GM23248 (cell line): ENCODE measurements around the gene HS3ST3B1. TPM values are rescaled to one million over a fixed set of nuclear protein-coding genes. Genes with fewer than 3 reads are reported as not detected.

Experiments used
- DNase-seq: peaks from one replicate; pipeline ENCODE4 v3.0.0-alpha.2; 2015
- H2AFZ ChIP-seq: fragments of 200-600 bp; sonication (generic); 2 replicates; pipeline ENCODE4 v1.6.1; 2016; ENCODE audit warnings: antibody characterized with exemption
- H3F3A ChIP-seq: fragments of 200-600 bp; sonication (generic); 2 replicates; pipeline ENCODE4 v1.6.1; 2016; ENCODE audit warnings: mild to moderate bottlenecking, antibody characterized with exemption, mixed run types; ENCODE audit not compliant: insufficient read depth
- H3K27ac ChIP-seq: fragments of 200-600 bp; sonication (generic); 2 replicates; pipeline ENCODE4 v1.5.1; 2016; ENCODE audit warnings: mild to moderate bottlenecking
- H3K27me3 ChIP-seq: fragments of 200-600 bp; sonication (generic); replicated peaks from 2 replicates; pipeline ENCODE4 v1.6.1; 2016; ENCODE audit warnings: mild to moderate bottlenecking; ENCODE audit not compliant: insufficient read depth
- H3K36me3 ChIP-seq: fragments of 200-600 bp; sonication (generic); 2 replicates; pipeline ENCODE4 v1.6.1; 2016; ENCODE audit warnings: low read depth, mild to moderate bottlenecking
- H3K4me1 ChIP-seq: fragments of 200-600 bp; sonication (generic); 2 replicates; pipeline ENCODE4 v1.6.1; 2016; ENCODE audit warnings: mild to moderate bottlenecking; ENCODE audit not compliant: insufficient read depth
- H3K4me2 ChIP-seq: fragments of 200-600 bp; sonication (generic); one replicate; pipeline ENCODE4 v1.6.1; 2016; ENCODE audit warnings: mild to moderate bottlenecking; ENCODE audit not compliant: unreplicated experiment
- H3K4me3 ChIP-seq: fragments of 200-600 bp; sonication (generic); 2 replicates; pipeline ENCODE4 v1.5.1; 2016; ENCODE audit warnings: mild to moderate bottlenecking
- H3K79me2 ChIP-seq: fragments of 200-600 bp; sonication (generic); 2 replicates; pipeline ENCODE4 v1.6.1; 2016; ENCODE audit warnings: mild to moderate bottlenecking; ENCODE audit not compliant: insufficient read depth
- H3K9ac ChIP-seq: fragments of 200-600 bp; sonication (generic); 2 replicates; pipeline ENCODE4 v1.6.1; 2016; ENCODE audit warnings: mild to moderate bottlenecking
- H3K9me2 ChIP-seq: fragments of 200-600 bp; sonication (generic); 2 replicates; pipeline ENCODE4 v1.6.1; 2016; ENCODE audit warnings: mixed run types, mild to moderate bottlenecking, moderate library complexity; ENCODE audit not compliant: insufficient read depth
- H3K9me3 ChIP-seq: fragments of 200-600 bp; sonication (generic); one replicate; pipeline ENCODE4 v1.6.1; 2017; ENCODE audit warnings: low read depth
- H4K20me1 ChIP-seq: fragments of 200-600 bp; sonication (generic); 2 replicates; pipeline ENCODE4 v1.6.0; 2016; ENCODE audit not compliant: insufficient read depth
- EZH2 ChIP-seq: fragments of 200-600 bp; sonication (generic); IDR thresholded peaks from 2 replicates; pipeline ENCODE4 v1.6.1; 2018; ENCODE audit warnings: antibody characterized with exemption, mild to moderate bottlenecking; ENCODE audit not compliant: insufficient read depth, poor library complexity, severe bottlenecking
- EZH2phosphoT487 ChIP-seq: fragments of 200-600 bp; sonication (generic); IDR thresholded peaks from 2 replicates; pipeline ENCODE4 v1.6.1; 2018; ENCODE audit warnings: antibody characterized with exemption, moderate library complexity, mild to moderate bottlenecking, low read depth; ENCODE audit not compliant: insufficient read depth
- WGBS, 2 experiments: methylation state at CpG; one replicate each; pipeline ENCODE4 v1.1.6; 2015 to 2017; ENCODE audit warnings: low lambda C conversion rate in 2 of 2, low coverage in 1 of 2; ENCODE audit errors: missing lambda C conversion rate in 2 of 2; 5-methylcytosine and 5-hydroxymethylcytosine counted together
- in situ Hi-C: fragments of 300-500 bp; cut with MboI; formaldehyde crosslinking; loops from 2 replicates; pipeline ENCODE4 v1.15.0; 2020
- polyA plus RNA-seq: library from polyadenylated mRNA; unstranded; fragments of >200 nt; fragmentation: Nextera tagmentation; extraction: Ambion mirVana; gene quantifications from 2 replicates; pipeline ENCODE4 v1.2.1, GENCODE V29; 2016
- total RNA-seq: library from RNA; depleted of rRNA; stranded (reverse); fragments of >200 nt; shearing (Covaris generic); gene quantifications from 2 replicates; pipeline ENCODE4 v1.2.3, GENCODE V29; 2014

The HS3ST3B1 gene
- total and polyA plus RNA-seq, 2 experiments from 2014 or later: 37.6 to 41.9 TPM

DNA sequence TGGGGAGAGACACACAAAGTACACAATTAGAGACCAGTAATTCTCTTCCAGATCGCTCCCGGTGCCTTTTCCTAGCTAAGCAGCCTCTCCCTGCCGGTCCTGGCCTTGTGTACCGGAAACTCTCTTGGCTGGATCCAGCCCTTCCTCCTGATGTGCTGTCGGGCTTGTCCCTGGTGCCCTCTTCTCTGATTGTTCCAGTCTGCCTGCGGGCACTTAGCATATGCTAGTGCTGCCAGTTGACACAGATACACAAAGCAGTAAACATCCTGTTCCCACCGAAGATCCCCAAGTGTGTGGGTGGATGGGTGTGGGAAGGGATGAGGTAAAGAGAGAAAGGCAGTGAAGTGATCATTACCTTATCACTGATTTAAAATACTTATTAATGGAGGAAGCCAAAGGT, 9.7 kb downstream of the HS3ST3B1 start:
- H2AFZ ChIP-seq: peak overlapping the region; percentile 25; the same call in 1 of the 2 replicates
- in situ Hi-C loops: loop anchor here (25.0 kb wide), 1 partner anchor 852 kb away; no protein-coding TSS in a partner anchor
- H3K27ac ChIP-seq: peak overlapping the region; percentile 82
- WGBS, 2 experiments: 25 to 36% methylated on average over 7 of the region's 7 CpGs
- H3K36me3 ChIP-seq: peaks cover 14% of the 10 kb centered on the region
- no peaks in the 10 kb centered on the region for H3K27me3 ChIP-seq
- H3K4me1 ChIP-seq: peaks cover 44% of the 10 kb centered on the region
- peaks cover 92% of the 10 kb centered on the region for H3K79me2 ChIP-seq
- no peaks in the 10 kb centered on the region; the same call in 1 of the 2 replicates for H4K20me1 ChIP-seq
- H3K4me3 ChIP-seq: peak overlapping the region; percentile 91
- H3K9me3 ChIP-seq: no peaks in the 10 kb centered on the region
- H3K9ac ChIP-seq: peak overlapping the region; percentile 81
- H3F3A ChIP-seq: peaks cover 63% of the 10 kb centered on the region
- H3K4me2 ChIP-seq: peak overlapping the region; percentile 98
- peak; percentile 60 for DNase-seq
- TF ChIP-seq EZH2: no peak
- no peak for TF ChIP-seq EZH2phosphoT487
- no peaks in the 10 kb centered on the region for H3K9me2 ChIP-seq

DNA sequence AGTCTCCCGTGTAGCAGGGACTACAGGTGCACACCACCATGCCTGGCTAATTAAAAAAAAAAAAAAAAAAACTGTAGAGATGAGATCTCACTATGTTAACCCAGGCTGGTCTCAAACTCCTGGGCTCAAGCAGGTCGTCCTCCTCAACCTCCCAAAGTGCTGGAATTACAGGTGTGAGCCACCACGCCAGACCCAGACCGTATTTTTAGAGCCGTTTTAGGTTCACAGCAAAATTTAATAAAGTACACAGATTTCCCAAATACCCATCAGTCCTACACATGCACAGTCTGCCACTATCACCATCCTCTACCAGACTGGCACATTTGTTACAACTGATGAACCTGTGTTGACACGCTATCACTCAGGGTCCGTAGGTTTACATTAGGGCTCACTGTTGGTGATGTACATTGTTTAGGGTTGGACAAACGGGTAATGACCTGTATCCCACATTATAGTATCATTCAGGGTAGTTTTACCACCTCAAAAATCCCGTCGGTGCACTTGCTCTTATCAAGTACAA, 10.4 kb downstream of the HS3ST3B1 start:
- Histone ChIP-seq H3K79me2 (peaks cover 92% of the 10 kb centered on the region), H3K9me3 (no peaks in the 10 kb centered on the region), H4K20me1 (peaks cover 2% of the 10 kb centered on the region; the same call in 1 of the 2 replicates), H3K36me3 (peaks cover 14% of the 10 kb centered on the region), H3K9me2 (no peaks in the 10 kb centered on the region), H3K4me3 (no peak overlapping the region), H3K9ac (no peak overlapping the region), H3F3A (peaks cover 62% of the 10 kb centered on the region), H2AFZ (no peak overlapping the region), H3K27me3 (no peaks in the 10 kb centered on the region), H3K4me1 (peaks cover 41% of the 10 kb centered on the region), H3K27ac (peak overlapping the region; percentile 82), H3K4me2 (peak overlapping the region; percentile 98)
- TF ChIP-seq EZH2: no peak
- TF ChIP-seq EZH2phosphoT487: no peak
- in situ Hi-C loops: loop anchor here (25.0 kb wide), 1 partner anchor 851 kb away; no protein-coding TSS in a partner anchor
- 93 to 94% methylated on average over 10 of the region's 10 CpGs for WGBS, 2 experiments
- DNase-seq: no peak

DNA sequence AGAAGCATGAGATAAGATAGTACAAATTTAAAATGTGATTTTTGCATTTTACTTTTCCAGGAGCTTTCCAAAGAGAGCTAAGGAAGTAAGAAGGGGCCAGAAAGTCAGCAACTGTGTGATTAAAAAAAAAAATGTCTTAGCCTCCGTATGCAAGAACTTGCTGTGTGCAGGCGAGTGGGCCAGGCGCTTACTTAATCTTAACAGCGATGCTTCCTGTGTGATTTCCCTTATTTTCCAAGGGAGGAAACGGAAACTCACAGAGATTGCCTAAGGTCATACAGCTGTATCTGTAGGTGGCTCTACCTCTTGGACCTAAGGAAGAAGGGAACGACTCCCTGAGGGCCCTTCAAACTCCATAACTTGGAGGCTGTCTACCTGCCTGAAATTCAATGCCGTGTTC, 11.1 kb downstream of the HS3ST3B1 start:
- no peak overlapping the region for H3K4me2 ChIP-seq
- no peak for DNase-seq
- H3K27ac ChIP-seq: no peak overlapping the region
- peaks cover 92% of the 10 kb centered on the region for H3K79me2 ChIP-seq
- no peaks in the 10 kb centered on the region for H3K9me3 ChIP-seq
- WGBS, 2 experiments: 93 to 94% methylated on average over 7 of the region's 7 CpGs
- no peaks in the 10 kb centered on the region for H3K27me3 ChIP-seq
- peaks cover 7% of the 10 kb centered on the region; the same call in 1 of the 2 replicates for H4K20me1 ChIP-seq
- in situ Hi-C loops: loop anchor here (25.0 kb wide), 1 partner anchor 850 kb away; no protein-coding TSS in a partner anchor
- peaks cover 58% of the 10 kb centered on the region for H3F3A ChIP-seq
- H3K4me3 ChIP-seq: no peak overlapping the region
- no peak overlapping the region for H2AFZ ChIP-seq
- TF ChIP-seq EZH2: no peak
- no peak for TF ChIP-seq EZH2phosphoT487
- no peak overlapping the region for H3K9ac ChIP-seq
- no peaks in the 10 kb centered on the region for H3K9me2 ChIP-seq
- peaks cover 17% of the 10 kb centered on the region for H3K36me3 ChIP-seq
- peaks cover 39% of the 10 kb centered on the region for H3K4me1 ChIP-seq

DNA sequence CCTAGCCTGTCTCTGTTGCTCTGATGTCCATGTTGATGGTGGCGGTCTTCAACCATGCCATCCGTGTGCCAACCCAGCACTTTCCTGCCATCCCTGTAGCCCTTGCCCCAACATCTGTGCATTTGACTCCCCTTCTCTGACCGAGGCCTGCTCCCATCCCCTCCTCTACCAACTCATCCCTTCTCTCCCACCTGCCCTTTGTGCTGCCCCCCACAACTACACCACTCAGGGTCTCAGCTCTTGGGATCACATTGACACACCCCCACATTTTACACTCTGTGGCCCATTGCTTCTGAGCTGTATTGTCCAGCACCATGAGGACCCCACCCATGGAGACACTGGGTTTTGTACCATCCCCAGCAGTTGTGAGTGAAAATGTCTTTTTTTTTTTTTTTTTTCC, 11.6 kb downstream of the HS3ST3B1 start:
- 98 to 100% methylated on average over 3 of the region's 3 CpGs for WGBS, 2 experiments
- Histone ChIP-seq H3F3A (peaks cover 53% of the 10 kb centered on the region), H3K4me2 (no peak overlapping the region), H3K9ac (no peak overlapping the region), H3K79me2 (peaks cover 93% of the 10 kb centered on the region), H3K36me3 (peaks cover 19% of the 10 kb centered on the region), H4K20me1 (peaks cover 7% of the 10 kb centered on the region; the same call in 1 of the 2 replicates), H3K4me1 (peaks cover 36% of the 10 kb centered on the region), H2AFZ (no peak overlapping the region), H3K9me3 (no peaks in the 10 kb centered on the region), H3K27ac (no peak overlapping the region), H3K9me2 (no peaks in the 10 kb centered on the region), H3K4me3 (no peak overlapping the region), H3K27me3 (no peaks in the 10 kb centered on the region)
- TF ChIP-seq EZH2phosphoT487: no peak
- no peak for TF ChIP-seq EZH2
- DNase-seq: no peak
- in situ Hi-C loops: loop anchor here (25.0 kb wide), 1 partner anchor 850 kb away; no protein-coding TSS in a partner anchor
